ENCODE results near the gene MAPK9.

DNA sequence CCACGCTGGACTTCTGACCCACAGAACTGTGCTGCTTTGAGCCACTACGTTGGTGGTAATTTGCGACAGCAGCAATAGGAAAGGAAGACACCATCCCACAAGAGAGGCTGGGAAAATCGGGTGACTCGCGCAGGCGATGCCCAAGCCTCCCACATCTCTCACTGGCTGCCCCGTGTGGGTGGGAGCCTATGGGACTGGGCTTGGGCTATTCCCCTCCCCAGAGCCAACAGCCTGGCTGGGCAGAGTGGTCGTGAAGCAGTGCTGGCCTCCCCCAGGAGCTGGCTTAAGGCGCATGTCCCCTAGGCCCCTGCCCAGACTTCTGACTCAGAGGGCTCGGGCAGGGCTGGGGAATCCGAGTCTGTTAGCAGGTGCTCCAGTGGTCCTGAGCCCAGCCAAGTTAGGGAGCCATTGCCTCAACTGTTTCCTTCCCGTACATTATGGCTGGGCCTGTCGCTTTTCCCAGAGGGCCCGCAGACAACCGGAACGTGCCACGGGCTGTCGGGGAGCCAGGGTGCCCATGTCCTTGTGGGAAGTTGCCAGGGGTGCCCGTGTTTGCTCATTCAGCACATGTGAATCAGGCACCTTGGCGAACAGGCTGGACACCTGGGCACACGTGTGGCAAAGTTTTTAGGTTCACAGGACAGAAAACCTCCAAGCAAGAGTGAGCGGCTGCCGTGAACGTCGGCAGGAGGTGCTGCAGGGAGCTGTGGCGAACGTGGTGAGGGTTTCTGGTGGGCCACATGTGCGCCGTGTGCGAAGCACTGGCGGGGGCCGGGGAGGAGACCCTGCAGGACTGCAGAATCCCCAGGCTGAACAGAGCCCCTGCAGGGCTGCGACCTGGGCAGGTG lies 75.9 kb downstream of the MAPK9 start:
- TF ChIP-seq, protein P1, sequence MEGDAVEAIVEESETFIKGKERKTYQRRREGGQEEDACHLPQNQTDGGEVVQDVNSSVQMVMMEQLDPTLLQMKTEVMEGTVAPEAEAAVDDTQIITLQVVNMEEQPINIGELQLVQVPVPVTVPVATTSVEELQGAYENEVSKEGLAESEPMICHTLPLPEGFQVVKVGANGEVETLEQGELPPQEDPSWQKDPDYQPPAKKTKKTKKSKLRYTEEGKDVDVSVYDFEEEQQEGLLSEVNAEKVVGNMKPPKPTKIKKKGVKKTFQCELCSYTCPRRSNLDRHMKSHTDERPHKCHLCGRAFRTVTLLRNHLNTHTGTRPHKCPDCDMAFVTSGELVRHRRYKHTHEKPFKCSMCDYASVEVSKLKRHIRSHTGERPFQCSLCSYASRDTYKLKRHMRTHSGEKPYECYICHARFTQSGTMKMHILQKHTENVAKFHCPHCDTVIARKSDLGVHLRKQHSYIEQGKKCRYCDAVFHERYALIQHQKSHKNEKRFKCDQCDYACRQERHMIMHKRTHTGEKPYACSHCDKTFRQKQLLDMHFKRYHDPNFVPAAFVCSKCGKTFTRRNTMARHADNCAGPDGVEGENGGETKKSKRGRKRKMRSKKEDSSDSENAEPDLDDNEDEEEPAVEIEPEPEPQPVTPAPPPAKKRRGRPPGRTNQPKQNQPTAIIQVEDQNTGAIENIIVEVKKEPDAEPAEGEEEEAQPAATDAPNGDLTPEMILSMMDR (IDR thresholded peaks at IDR 0.05; ENCODE audit: low read depth, low read length): no peak
- TF ChIP-seq POLR2A (IDR thresholded peaks at IDR 0.05; ENCODE audit: extremely low read depth, insufficient read length): no peak
- no peak for TF ChIP-seq MYC (IDR thresholded peaks at IDR 0.05; ENCODE audit: low read depth, low read length)

Measured in NB4 (cell line).